ENCODE results near the gene ELFN1.

The ELFN1 gene

DNA sequence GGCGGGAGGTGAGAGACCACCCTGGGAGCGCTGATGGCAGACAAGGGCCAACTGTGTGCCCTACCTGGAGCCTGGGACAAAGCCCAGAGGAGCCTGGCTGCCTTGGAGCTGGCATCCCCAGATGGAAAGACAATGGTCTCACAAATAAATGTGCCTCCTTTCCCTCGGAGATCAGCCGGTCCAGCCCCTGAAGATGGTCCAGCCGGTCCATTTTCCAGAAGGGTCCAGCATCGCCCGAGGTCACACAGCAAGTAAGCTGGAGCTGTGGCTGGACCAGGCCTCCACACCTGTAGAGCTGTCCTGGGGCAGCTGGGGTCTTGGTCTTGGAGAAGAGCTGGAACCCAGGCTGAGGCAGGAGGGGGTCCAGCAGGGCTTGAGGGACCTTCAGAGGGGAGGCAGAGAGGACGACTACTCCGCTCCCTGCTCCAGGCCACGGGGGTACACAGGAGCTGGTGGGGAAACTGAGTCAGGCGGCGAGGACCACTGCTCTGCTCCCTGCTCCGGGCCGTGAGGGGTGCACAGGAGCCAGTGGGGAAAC, 3.6 kb downstream of the ELFN1 start:
- no peaks in the 10 kb centered on the region for H3K36me3 ChIP-seq (ENCODE audit: control insufficient read depth, insufficient read depth, low read length)
- no peaks in the 10 kb centered on the region; the same call in 1 of the 2 replicates for H3K27me3 ChIP-seq (replicated peaks; ENCODE audit: control insufficient read depth, insufficient read depth, low read length)
- no peak for DNase-seq (ENCODE audit: extremely low read depth, insufficient read length)
- H3K4me3 ChIP-seq (replicated peaks; ENCODE audit: low read depth, low read length) = no peak overlapping the region
- TF ChIP-seq CTCF (IDR thresholded peaks at IDR 0.05; ENCODE audit: insufficient read depth, low read length, poor library complexity, severe bottlenecking) = no peak

GRCh38 chr7:1674161-1675035, 4.3 kb downstream of the ELFN1 start:
- H3K27me3 ChIP-seq (replicated peaks; ENCODE audit: control insufficient read depth, insufficient read depth, low read length) = no peaks in the 10 kb centered on the region; the same call in 1 of the 2 replicates
- DNase-seq (ENCODE audit: extremely low read depth, insufficient read length) = no peak
- no peak for TF ChIP-seq CTCF (IDR thresholded peaks at IDR 0.05; ENCODE audit: insufficient read depth, low read length, poor library complexity, severe bottlenecking)

DNA sequence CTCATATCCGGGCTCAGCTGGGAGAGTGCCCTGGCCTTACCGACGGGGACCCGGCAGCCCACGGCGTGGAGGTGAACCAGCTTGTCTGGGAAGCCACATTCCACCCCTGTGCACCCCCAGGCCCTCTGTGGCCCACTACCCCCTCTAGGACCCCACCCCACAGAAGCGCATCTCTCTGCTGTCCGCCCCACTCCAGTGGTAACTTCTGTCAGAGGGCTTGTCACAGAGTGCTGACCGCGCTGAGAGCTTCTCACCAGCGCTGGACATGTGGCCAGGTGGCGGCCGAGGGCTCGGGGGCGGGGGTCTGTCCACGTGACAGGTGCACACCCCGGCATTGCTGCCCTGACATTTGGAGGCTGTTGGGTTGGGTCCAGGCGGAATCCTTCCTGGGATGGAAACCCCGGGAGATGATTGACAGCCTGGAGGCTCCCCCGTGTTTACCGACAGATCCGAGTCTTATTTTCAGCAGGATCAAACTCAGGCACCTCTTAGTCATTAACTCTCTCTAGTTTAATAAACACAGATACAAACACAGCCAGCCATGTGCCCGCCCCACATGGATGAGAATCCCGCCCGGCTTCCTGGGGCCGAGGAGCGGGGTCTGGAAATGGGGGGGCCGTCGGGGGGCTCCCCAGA, 5.1 kb downstream of the ELFN1 start:
- H3K36me3 ChIP-seq (ENCODE audit: control insufficient read depth, insufficient read depth, low read length) = no peaks in the 10 kb centered on the region
- H3K4me3 ChIP-seq (replicated peaks; ENCODE audit: low read depth, low read length) = no peak overlapping the region
- no peak for TF ChIP-seq CTCF (IDR thresholded peaks at IDR 0.05; ENCODE audit: insufficient read depth, low read length, poor library complexity, severe bottlenecking)
- DNase-seq (ENCODE audit: extremely low read depth, insufficient read length) = no peak
- H3K27me3 ChIP-seq (replicated peaks; ENCODE audit: control insufficient read depth, insufficient read depth, low read length) = no peaks in the 10 kb centered on the region; the same call in 1 of the 2 replicates

More at GRCh38 chr7:1674161-1675035, 4.3 kb downstream of the ELFN1 start:
- Histone ChIP-seq H3K4me3 (replicated peaks; ENCODE audit: low read depth, low read length) (no peak overlapping the region), H3K36me3 (ENCODE audit: control insufficient read depth, insufficient read depth, low read length) (no peaks in the 10 kb centered on the region)

- Histone ChIP-seq H3K27me3 (replicated peaks; ENCODE audit: control insufficient read depth, insufficient read depth, low read length) (no peaks in the 10 kb centered on the region; the same call in 1 of the 2 replicates), H3K4me3 (replicated peaks; ENCODE audit: low read depth, low read length) (no peak overlapping the region), H3K36me3 (ENCODE audit: control insufficient read depth, insufficient read depth, low read length) (no peaks in the 10 kb centered on the region)
- no peak for TF ChIP-seq CTCF (IDR thresholded peaks at IDR 0.05; ENCODE audit: insufficient read depth, low read length, poor library complexity, severe bottlenecking)
- no peak for DNase-seq (ENCODE audit: extremely low read depth, insufficient read length)
Observed at GRCh38 chr7:1675673-1676549, 5.8 kb downstream of the ELFN1 start.

DNA sequence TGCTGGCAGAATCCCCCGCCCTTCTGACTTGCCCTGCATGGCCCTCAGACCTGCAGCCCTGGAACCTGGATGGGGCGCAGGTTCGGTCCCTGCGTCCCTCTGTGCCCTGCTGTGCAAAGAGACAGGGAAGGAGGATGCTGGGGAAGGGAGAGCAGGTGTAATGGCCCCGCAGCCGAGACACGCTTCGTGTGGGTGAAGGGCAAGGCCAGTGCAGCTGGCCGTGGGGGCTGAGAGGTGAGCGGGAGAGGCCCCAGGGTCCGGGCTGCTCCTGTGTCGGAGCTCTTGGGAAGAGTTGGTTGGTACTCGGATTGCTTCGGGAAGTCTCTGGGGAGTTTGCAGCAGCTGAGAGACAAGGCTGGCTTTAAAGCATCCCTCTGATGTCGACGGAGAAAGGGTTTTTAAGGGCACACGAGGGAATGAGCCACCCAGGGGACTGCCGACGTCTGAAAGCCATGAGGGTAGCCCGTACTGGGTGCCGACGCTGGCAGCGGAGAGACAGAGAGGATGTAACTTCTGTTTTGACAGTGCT, 6.5 kb downstream of the ELFN1 start:
- Histone ChIP-seq H3K27me3 (replicated peaks; ENCODE audit: control insufficient read depth, insufficient read depth, low read length) (no peaks in the 10 kb centered on the region; the same call in 1 of the 2 replicates), H3K36me3 (ENCODE audit: control insufficient read depth, insufficient read depth, low read length) (no peaks in the 10 kb centered on the region), H3K4me3 (replicated peaks; ENCODE audit: low read depth, low read length) (no peak overlapping the region)
- TF ChIP-seq CTCF (IDR thresholded peaks at IDR 0.05; ENCODE audit: insufficient read depth, low read length, poor library complexity, severe bottlenecking) = no peak
- no peak for DNase-seq (ENCODE audit: extremely low read depth, insufficient read length)
